ENCODE results near the gene GLI2. TPM values are rescaled to one million over a fixed set of nuclear protein-coding genes. Genes with fewer than 3 reads are reported as not detected.
A peak's percentile ranks its signal among the peaks of the same experiment; 100 is the strongest.

GLI2 gene
- total RNA-seq, 6 experiments from 2014 or later = 0.09 to 0.73 (median 0.48) TPM

DNA sequence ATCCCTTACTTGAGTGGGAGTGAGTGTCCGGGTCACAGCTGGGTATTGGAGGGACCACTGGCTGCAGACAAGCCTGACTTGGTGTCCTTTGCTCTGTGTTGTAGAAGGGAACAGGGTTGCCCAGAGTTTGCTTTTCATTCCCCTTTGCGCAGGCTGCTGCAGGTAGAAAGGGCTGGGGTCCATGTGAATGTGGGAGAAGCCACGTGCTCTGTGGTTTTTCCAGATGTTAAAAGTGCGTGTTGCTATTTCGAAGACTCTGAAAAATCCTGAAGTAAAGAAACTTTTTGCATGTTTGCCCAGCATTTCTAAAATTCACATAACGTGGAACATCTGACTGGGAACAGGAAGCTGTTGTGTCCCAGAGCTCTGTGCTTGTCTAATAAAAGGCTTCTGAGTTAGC, 28.8 kb downstream of the GLI2 start:
- Histone ChIP-seq H3K4me1 (no peaks in the 10 kb centered on the region), H3K4me3 (no peak overlapping the region), H3K27ac (no peak overlapping the region), H3K27me3 (no peaks in the 10 kb centered on the region), H3K9me3 (no peaks in the 10 kb centered on the region), H3K36me3 (no peaks in the 10 kb centered on the region)
- intact Hi-C loops (cut with DNase I) = no loop called here
- TF ChIP-seq, protein P1, sequence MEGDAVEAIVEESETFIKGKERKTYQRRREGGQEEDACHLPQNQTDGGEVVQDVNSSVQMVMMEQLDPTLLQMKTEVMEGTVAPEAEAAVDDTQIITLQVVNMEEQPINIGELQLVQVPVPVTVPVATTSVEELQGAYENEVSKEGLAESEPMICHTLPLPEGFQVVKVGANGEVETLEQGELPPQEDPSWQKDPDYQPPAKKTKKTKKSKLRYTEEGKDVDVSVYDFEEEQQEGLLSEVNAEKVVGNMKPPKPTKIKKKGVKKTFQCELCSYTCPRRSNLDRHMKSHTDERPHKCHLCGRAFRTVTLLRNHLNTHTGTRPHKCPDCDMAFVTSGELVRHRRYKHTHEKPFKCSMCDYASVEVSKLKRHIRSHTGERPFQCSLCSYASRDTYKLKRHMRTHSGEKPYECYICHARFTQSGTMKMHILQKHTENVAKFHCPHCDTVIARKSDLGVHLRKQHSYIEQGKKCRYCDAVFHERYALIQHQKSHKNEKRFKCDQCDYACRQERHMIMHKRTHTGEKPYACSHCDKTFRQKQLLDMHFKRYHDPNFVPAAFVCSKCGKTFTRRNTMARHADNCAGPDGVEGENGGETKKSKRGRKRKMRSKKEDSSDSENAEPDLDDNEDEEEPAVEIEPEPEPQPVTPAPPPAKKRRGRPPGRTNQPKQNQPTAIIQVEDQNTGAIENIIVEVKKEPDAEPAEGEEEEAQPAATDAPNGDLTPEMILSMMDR (IDR thresholded peaks at IDR 0.05) = no peak
- TF ChIP-seq POLR2A (IDR thresholded peaks at IDR 0.05) = no peak
- WGBS (ENCODE audit: insufficient coverage, low coverage, low lambda C conversion rate, missing lambda C conversion rate) = 43% methylated on average over 3 of the region's 6 CpGs
- ATAC-seq (no peak), DNase-seq (peak in 2 of 3 donors; percentile 6 to 7)

- no peak overlapping the region for H3K4me3 ChIP-seq
- peak in 1 of 4 donors; percentile 7 for ATAC-seq
- H3K4me1 ChIP-seq = no peaks in the 10 kb centered on the region
- no peak for TF ChIP-seq POLR2A (IDR thresholded peaks at IDR 0.05)
- TF ChIP-seq, protein P1 (IDR thresholded peaks at IDR 0.05) = no peak
- H3K9me3 ChIP-seq = no peaks in the 10 kb centered on the region
- H3K27ac ChIP-seq = peak overlapping the region in 1 of 3 donors; percentile 37
- peak in 2 of 3 donors; percentile 21 to 29 for DNase-seq
- WGBS (ENCODE audit: insufficient coverage, low coverage, low lambda C conversion rate, missing lambda C conversion rate) = 60% methylated on average over 6 of the region's 11 CpGs
- no peaks in the 10 kb centered on the region for H3K27me3 ChIP-seq
- H3K36me3 ChIP-seq = no peaks in the 10 kb centered on the region
- intact Hi-C loops (cut with DNase I) = no loop called here
These were observed 29.5 kb downstream of the GLI2 start for GRCh38 chr2:120764991-120765677.

- ATAC-seq (peak; percentile 43 to 71 (median 61)), DNase-seq (peak; percentile 38 to 64 (median 63))
- Histone ChIP-seq H3K27me3 (no peaks in the 10 kb centered on the region), H3K36me3 (no peaks in the 10 kb centered on the region), H3K4me3 (no peak overlapping the region), H3K4me1 (no peaks in the 10 kb centered on the region), H3K27ac (peak overlapping the region; percentile 37 to 47 (median 43)), H3K9me3 (no peaks in the 10 kb centered on the region)
- TF ChIP-seq, protein P1 (IDR thresholded peaks at IDR 0.05) = no peak
- no peak for TF ChIP-seq POLR2A (IDR thresholded peaks at IDR 0.05)
- intact Hi-C loops (cut with DNase I) = no loop called here
- 50% methylated on average over 19 of the region's 27 CpGs for WGBS (ENCODE audit: insufficient coverage, low coverage, low lambda C conversion rate, missing lambda C conversion rate)
These were observed 30.2 kb downstream of the GLI2 start for GRCh38 chr2:120765678-120766469.

DNA sequence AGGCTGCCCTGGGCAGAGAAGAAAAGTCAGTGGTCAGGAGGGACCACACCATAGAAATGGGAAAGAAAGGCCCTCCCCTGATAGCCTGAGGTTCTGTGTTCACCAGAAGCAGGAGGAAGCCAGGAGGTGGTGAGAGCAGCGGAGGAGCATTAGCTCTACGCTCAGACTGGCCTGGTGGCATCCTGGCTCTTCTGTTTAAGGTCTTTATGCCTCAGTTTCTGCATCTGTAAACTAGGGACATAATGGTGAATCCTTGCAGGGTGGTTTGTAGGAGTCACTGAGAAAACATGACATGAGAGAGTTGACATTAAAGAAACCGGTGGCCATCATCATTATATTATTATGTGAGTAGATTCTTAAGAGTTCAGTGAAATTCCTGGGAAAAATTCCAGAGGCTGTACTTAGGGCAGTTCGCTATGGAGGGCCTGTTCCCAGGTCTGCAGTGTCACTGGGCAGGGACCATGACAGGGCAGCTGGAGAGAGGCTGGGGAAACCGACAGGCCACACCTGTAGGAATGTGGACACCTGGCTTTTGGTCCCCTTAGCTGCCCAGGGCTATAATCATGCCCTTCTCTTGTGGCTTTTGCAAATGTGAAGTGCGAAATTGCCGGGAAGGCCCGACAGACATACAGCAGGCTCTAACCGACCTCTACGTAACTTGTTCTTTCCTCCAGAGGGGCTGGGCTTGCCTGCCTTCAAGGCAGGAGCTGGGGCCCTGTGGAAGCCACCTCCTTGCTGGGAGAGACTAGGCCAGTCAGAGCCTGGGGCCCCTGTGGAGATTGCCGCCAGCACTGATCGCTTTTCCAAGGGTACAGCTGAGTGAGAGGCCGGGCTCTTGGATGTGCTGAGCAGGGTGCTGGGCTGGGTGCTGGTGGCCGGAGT, 31.0 kb downstream of the GLI2 start:
- peak in 2 of 3 donors; percentile 13 to 27 for DNase-seq
- no peaks in the 10 kb centered on the region for H3K4me1 ChIP-seq
- intact Hi-C loops (cut with DNase I) = no loop called here
- no peak for ATAC-seq
- H3K27ac ChIP-seq = peak overlapping the region; percentile 29 to 47 (median 43)
- TF ChIP-seq POLR2A (IDR thresholded peaks at IDR 0.05) = no peak
- TF ChIP-seq, protein P1 (IDR thresholded peaks at IDR 0.05) = no peak
- H3K27me3 ChIP-seq = no peaks in the 10 kb centered on the region
- no peaks in the 10 kb centered on the region for H3K9me3 ChIP-seq
- no peaks in the 10 kb centered on the region for H3K36me3 ChIP-seq
- H3K4me3 ChIP-seq = no peak overlapping the region
- whole genome bisulfite sequencing (ENCODE audit: insufficient coverage, low coverage, low lambda C conversion rate, missing lambda C conversion rate) = 77% methylated on average over 7 of the region's 14 CpGs

Measured in right lobe of liver (tissue), 6 donors.